MM.1S (cell line): ENCODE measurements around the gene IGFBP4.

Experiments used
- CTCF ChIP-seq: fragments of 300-600 bp; sonication (generic); IDR thresholded peaks from 2 replicates; pipeline ENCODE4 v1.5.1; 2016; ENCODE audit warnings: antibody characterized with exemption, low read length, mixed read lengths
- EZH2 ChIP-seq: fragments of 300-600 bp; sonication (generic); optimal IDR thresholded peaks from 2 replicates; pipeline ENCODE3; 2017; ENCODE audit warnings: low read depth, mild to moderate bottlenecking, antibody characterized with exemption, low read length, mixed read lengths
- EZH2phosphoT487 ChIP-seq: fragments of 300-600 bp; sonication (generic); IDR thresholded peaks from 2 replicates; pipeline ENCODE4 v1.6.1; 2018; ENCODE audit warnings: antibody characterized with exemption, low read length

- TF ChIP-seq EZH2phosphoT487, result no peak
- TF ChIP-seq CTCF, result no peak
- no peak for TF ChIP-seq EZH2
These were observed 26.8 kb downstream of the IGFBP4 start for GRCh38 chr17:40469805-40470675.
